GM06990 (cell line): ENCODE data around the gene POC1A.

Experiments used
- DNase-seq: peaks from one replicate; pipeline ENCODE4 v3.0.0-alpha.2; 2011; ENCODE audit not compliant: insufficient read length; ENCODE audit errors: extremely low read depth
- H3K27me3 ChIP-seq: replicated peaks from 2 replicates; pipeline ENCODE4 v1.6.0; 2011; ENCODE audit warnings: low read length; ENCODE audit not compliant: control insufficient read depth, insufficient read depth
- H3K36me3 ChIP-seq: 2 replicates; pipeline ENCODE4 v1.5.1; 2011; ENCODE audit warnings: low read length; ENCODE audit not compliant: control insufficient read depth, insufficient read depth
- H3K4me3 ChIP-seq: replicated peaks from 2 replicates; pipeline ENCODE4 v1.5.1; 2011; ENCODE audit warnings: low read depth, mild to moderate bottlenecking, control low read depth, low read length
- TF ChIP-seq, protein P1 (sequence below): IDR thresholded peaks from 2 replicates; pipeline ENCODE4 v1.5.1; 2011; ENCODE audit warnings: low read length, control low read depth, mild to moderate bottlenecking, inconsistent platforms; ENCODE audit not compliant: insufficient read depth, poor library complexity, severe bottlenecking

POC1A gene

DNA sequence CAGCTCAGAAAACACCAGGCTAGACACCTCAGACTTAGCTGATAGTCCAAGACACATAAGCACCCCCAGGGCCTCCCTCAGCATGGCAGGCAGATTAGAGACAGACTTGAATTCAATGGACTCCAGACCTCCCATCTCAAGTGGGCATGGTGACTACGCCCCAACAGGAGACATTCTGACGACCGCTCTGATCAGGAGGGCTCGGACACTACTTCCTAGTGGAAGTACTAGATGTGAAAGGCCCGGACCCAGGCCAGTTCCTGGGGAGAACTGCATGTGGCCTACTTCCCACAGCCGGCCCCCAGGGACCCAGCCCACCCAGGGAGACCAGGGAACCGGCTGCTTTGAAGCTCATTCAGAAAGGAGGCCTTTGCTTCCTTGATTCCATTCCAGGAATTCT lies 16.9 kb downstream of the POC1A start:
- TF ChIP-seq, protein P1, sequence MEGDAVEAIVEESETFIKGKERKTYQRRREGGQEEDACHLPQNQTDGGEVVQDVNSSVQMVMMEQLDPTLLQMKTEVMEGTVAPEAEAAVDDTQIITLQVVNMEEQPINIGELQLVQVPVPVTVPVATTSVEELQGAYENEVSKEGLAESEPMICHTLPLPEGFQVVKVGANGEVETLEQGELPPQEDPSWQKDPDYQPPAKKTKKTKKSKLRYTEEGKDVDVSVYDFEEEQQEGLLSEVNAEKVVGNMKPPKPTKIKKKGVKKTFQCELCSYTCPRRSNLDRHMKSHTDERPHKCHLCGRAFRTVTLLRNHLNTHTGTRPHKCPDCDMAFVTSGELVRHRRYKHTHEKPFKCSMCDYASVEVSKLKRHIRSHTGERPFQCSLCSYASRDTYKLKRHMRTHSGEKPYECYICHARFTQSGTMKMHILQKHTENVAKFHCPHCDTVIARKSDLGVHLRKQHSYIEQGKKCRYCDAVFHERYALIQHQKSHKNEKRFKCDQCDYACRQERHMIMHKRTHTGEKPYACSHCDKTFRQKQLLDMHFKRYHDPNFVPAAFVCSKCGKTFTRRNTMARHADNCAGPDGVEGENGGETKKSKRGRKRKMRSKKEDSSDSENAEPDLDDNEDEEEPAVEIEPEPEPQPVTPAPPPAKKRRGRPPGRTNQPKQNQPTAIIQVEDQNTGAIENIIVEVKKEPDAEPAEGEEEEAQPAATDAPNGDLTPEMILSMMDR, result no peak
- no peaks in the 10 kb centered on the region for H3K27me3 ChIP-seq
- no peak overlapping the region for H3K4me3 ChIP-seq
- no peak for DNase-seq
- peaks cover 19% of the 10 kb centered on the region for H3K36me3 ChIP-seq

DNA sequence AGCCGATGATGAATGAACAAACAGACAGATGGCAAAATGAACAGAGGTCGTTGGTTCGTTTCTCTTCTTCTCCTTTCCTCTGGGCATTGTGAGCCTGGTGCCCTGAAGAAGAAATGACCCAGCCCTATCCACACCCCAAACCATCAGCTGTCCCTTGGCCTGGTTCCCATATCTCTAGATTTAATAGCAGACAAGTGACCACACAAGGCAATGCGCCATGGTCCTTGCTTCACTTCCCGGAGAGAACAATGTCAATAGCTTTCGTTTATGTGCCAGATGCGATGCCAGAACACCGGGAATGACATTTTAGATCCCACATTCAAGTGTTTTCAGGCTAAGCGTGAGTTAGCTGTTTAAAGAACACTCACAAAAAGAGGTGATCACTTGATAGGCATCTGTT lies 17.7 kb downstream of the POC1A start:
- peaks cover 16% of the 10 kb centered on the region for H3K36me3 ChIP-seq
- DNase-seq, result no peak
- H3K4me3 ChIP-seq, result no peak overlapping the region
- no peaks in the 10 kb centered on the region for H3K27me3 ChIP-seq
- TF ChIP-seq, protein P1, result no peak

DNA sequence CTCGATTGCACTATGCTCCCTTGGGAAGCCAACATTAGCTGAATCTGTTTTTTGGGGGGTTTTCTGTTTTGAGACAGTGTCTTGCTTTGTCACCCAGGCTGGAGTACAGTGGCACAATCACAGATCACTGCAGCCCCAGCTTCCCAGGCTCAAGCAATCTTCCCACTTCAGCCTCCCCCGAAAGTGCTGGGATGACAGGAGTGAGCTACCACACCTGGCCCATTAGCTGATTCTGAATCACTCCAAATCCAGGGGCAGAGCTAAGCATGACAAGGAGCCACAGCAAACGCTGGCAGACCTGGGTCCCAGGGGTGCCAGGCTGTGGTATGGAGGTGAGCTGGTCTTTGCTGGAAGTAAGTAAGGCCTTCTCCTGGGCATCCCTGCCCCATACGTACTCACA lies 18.9 kb downstream of the POC1A start:
- Histone ChIP-seq H3K4me3 (no peak overlapping the region), H3K27me3 (no peaks in the 10 kb centered on the region), H3K36me3 (peaks cover 12% of the 10 kb centered on the region)
- TF ChIP-seq, protein P1, result no peak
- DNase-seq, result no peak

DNA sequence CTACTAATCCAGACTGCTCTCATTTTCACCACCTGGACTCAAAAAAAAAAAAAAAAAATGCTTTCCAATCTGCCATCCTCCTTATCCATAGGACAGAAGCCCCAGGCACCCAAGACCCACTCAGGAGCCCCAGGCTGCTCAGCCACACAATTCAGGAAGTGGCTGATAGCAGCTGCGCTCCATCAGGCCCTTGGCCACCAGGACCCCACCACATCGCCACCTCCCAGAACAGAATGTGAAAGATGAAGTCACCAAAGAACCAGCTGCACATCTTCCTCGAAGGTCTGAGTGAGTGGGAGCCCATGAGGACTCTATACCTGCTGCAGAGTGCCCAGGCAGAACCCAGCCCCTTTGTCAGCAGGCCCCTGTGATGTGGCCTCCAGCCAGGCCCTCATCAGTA lies 19.5 kb downstream of the POC1A start:
- H3K36me3 ChIP-seq, result peaks cover 14% of the 10 kb centered on the region

DNA sequence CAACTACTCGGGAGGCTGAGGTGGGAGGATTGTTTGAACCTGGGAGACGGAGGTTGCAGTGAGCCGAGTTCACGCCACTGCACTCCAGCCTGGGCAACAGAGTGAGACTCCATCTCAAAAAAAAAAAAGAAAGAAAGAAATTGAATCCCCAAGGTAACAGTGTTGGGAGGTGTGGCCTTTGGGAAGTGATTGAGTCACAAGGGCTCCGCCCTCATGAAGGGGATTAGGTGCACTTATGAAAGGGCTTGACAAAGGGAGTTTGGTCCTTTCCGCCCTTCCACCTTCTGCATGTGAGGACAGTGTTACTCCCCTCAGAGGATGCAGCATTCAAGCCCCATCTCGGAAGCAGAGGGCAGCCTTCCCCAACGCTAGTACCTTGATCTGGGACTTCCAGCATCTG lies 21.3 kb downstream of the POC1A start:
- peaks cover 15% of the 10 kb centered on the region for H3K36me3 ChIP-seq
- no peak for DNase-seq

More for the DNA sequence above, 19.5 kb downstream of the POC1A start:
- DNase-seq, result no peak
- Histone ChIP-seq H3K4me3 (no peak overlapping the region), H3K27me3 (no peaks in the 10 kb centered on the region)
- TF ChIP-seq, protein P1, result no peak

More for the DNA sequence above, 21.3 kb downstream of the POC1A start:
- no peaks in the 10 kb centered on the region for H3K27me3 ChIP-seq
- no peak overlapping the region for H3K4me3 ChIP-seq
- TF ChIP-seq, protein P1, result no peak
